Tibial nerve (tissue), 4 donors: ENCODE measurements around the gene CWC22. TPM values are rescaled to one million over a fixed set of nuclear protein-coding genes. Genes with fewer than 3 reads are reported as not detected.

Experiments
- DNase-seq, 2 donors: peaks; one replicate each; pipeline ENCODE4 v3.0.0-alpha.2; 2019; ENCODE audit warnings: low spot score in 2 of 2
- H3K27ac ChIP-seq, 4 donors: fragments of 200-600 bp; sonication (generic) in 3 of 4; one replicate each; pipeline ENCODE4 v1.5.1; 2017 to 2019; ENCODE audit warnings: mild to moderate bottlenecking in 1 of 4
- H3K27me3 ChIP-seq, 2 donors: fragments of 200-600 bp; sonication (generic) in 1 of 2; one replicate each; pipeline versions ENCODE4 v1.5.1 to v1.6.0; 2017 to 2019
- H3K36me3 ChIP-seq, 3 donors: fragments of 200-600 bp; sonication (generic); one replicate each; pipeline ENCODE4 v1.5.1; 2018 to 2019
- H3K4me1 ChIP-seq, 4 donors: fragments of 200-600 bp; sonication (generic) in 3 of 4; one replicate each; pipeline ENCODE4 v1.5.1; 2017 to 2019
- H3K4me3 ChIP-seq, 4 donors: fragments of 200-600 bp; sonication (generic) in 3 of 4; one replicate each; pipeline ENCODE4 v1.5.1; 2017 to 2019; ENCODE audit warnings: mild to moderate bottlenecking in 1 of 4, moderate library complexity in 1 of 4
- H3K9me3 ChIP-seq, 4 donors: fragments of 200-600 bp; sonication (generic) in 3 of 4; one replicate each; pipeline ENCODE4 v1.5.1; 2017 to 2019
- EP300 ChIP-seq, 2 donors: sonication (generic); formaldehyde crosslinking; IDR thresholded peaks; one replicate each; pipeline ENCODE4 v1.6.1; 2017; ENCODE audit warnings: antibody characterized with exemption in 2 of 2, mild to moderate bottlenecking in 1 of 2
- POLR2A ChIP-seq, 2 donors: fragments of 450-650 bp; IDR thresholded peaks; one replicate each; pipeline ENCODE4 v1.6.1; 2017; ENCODE audit warnings: antibody characterized with exemption in 2 of 2, mild to moderate bottlenecking in 2 of 2, moderate library complexity in 2 of 2
- WGBS, 2 donors: methylation state at CpG; one replicate each; pipeline ENCODE4 v1.1.5; 2018; 5-methylcytosine and 5-hydroxymethylcytosine counted together
- total RNA-seq, 4 donors: library from RNA; depleted of rRNA; stranded (reverse); fragments of >200 nt; gene quantifications; one replicate each; pipeline ENCODE4 v1.1.0, GENCODE V29; 2016
- TF ChIP-seq, protein P1 (sequence below), 5 experiments: fragments of 200-600 bp in 3 of 5; fragments of 450-650 bp in 2 of 5; sonication (generic) in 3 of 5; IDR thresholded peaks; one replicate each; pipeline ENCODE4 v1.5.1; 2016 to 2019; ENCODE audit warnings: antibody characterized with exemption in 5 of 5, mild to moderate bottlenecking in 3 of 5, moderate library complexity in 2 of 5

Gene CWC22
- total RNA-seq, 4 donors from 2014 or later, result 20.6 to 26.0 (median 22.9) TPM

DNA sequence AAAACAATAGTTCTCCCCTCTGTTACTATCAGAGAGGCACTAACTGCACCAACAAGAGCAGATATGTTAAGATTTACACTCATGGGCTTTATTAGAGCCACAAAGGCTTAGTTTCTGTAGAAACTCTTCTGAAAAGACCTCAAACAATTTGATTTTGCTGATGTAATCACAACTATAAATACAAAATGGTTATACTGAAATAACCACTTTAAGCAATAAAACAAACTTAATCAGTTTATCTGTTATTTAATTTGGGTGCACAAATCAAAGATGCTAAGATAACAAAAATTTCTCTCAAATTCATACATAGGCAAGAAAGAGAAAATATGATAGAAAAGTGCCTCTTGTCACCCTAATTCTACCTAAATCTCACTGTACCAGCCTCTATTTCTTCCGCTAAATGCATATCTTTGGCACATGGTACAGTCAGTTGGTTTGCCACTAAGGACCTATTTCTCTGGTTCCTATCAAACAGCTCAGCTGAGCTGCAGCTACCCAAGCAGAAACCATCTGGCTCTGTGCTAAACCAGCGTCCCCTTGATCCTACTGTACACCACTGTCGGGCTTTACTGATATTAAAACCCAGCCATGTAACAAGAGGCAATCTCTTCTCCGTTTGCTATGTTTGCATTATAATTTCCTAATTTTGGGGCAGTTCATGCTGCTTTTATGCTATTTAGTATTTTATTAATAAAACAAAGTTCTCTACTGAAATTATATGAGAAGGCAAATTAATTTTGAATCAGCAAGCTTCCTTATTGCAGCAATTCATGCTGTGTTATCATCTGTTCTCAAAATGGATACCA lies 60.1 kb downstream of the CWC22 start:
- WGBS, 2 donors, result 94 to 96% methylated on average over 4 of the region's 4 CpGs

DNA sequence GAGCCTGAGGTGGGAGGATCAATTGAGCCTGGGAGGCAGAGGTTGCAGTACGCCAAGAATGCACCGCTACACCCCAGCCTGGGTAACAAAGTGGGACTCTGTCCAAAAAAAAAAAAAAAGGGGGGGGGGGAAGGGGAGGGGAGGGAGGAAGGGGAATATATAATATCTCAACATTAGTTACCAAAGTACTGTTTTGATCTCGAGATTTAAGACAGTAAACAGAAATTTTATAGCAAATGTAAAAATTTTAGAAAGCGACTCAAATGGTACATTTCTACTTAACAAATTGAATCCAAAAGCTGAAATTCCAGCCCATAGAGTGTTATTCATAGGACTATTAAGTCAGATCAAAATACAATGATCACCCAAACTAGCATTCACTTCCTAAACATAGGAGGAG lies 60.8 kb downstream of the CWC22 start:
- no peaks in the 10 kb centered on the region for H3K27me3 ChIP-seq
- no peaks in the 10 kb centered on the region for H3K9me3 ChIP-seq
- 95 to 97% methylated on average over 4 of the region's 4 CpGs for WGBS, 2 donors
- H3K27ac ChIP-seq, result no peak overlapping the region
- no peak for DNase-seq
- H3K4me1 ChIP-seq, result no peaks in the 10 kb centered on the region
- peaks cover 0 to 70% (median 0%) of the 10 kb centered on the region in 3 donors for H3K36me3 ChIP-seq
- TF ChIP-seq EP300 (IDR thresholded peaks at IDR 0.05) (no peak), POLR2A (IDR thresholded peaks at IDR 0.05) (no peak)
- TF ChIP-seq, protein P1, sequence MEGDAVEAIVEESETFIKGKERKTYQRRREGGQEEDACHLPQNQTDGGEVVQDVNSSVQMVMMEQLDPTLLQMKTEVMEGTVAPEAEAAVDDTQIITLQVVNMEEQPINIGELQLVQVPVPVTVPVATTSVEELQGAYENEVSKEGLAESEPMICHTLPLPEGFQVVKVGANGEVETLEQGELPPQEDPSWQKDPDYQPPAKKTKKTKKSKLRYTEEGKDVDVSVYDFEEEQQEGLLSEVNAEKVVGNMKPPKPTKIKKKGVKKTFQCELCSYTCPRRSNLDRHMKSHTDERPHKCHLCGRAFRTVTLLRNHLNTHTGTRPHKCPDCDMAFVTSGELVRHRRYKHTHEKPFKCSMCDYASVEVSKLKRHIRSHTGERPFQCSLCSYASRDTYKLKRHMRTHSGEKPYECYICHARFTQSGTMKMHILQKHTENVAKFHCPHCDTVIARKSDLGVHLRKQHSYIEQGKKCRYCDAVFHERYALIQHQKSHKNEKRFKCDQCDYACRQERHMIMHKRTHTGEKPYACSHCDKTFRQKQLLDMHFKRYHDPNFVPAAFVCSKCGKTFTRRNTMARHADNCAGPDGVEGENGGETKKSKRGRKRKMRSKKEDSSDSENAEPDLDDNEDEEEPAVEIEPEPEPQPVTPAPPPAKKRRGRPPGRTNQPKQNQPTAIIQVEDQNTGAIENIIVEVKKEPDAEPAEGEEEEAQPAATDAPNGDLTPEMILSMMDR (IDR thresholded peaks at IDR 0.05), result no peak
- H3K4me3 ChIP-seq, result no peak overlapping the region

More for the DNA sequence above, 60.1 kb downstream of the CWC22 start:
- Histone ChIP-seq H3K36me3 (peaks cover 0 to 77% (median 0%) of the 10 kb centered on the region in 3 donors), H3K9me3 (no peaks in the 10 kb centered on the region), H3K4me1 (no peaks in the 10 kb centered on the region), H3K27me3 (no peaks in the 10 kb centered on the region), H3K27ac (no peak overlapping the region), H3K4me3 (no peak overlapping the region)
- TF ChIP-seq, protein P1 (IDR thresholded peaks at IDR 0.05), result no peak
- TF ChIP-seq POLR2A (IDR thresholded peaks at IDR 0.05) (no peak), EP300 (IDR thresholded peaks at IDR 0.05) (no peak)
- no peak for DNase-seq

DNA sequence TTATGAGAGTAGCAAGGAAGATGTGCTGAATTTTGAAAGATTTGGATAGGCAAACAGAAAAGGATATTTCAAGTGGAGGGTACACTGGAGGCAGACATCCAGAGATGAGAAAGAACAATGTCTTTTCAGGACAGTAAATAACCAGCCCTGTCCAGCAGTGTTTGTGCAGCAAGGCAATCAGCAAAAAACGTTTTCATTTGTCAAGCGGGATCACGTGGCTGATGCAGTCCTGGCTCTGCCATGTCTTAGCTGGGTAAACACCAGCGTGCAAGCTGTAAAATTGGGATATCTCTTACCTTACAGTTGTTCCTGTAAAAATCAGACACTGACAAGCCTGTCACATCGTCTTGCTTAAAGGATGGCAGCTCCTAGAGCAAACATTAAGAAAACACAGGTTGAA lies 67.8 kb downstream of the CWC22 start:
- H3K27me3 ChIP-seq, result no peaks in the 10 kb centered on the region
- TF ChIP-seq EP300 (IDR thresholded peaks at IDR 0.05) (no peak), POLR2A (IDR thresholded peaks at IDR 0.05) (no peak)
- TF ChIP-seq, protein P1 (IDR thresholded peaks at IDR 0.05), result no peak
- WGBS, 2 donors, result 79 to 81% methylated on average over 5 of the region's 5 CpGs
- no peak for DNase-seq
- peaks cover 0 to 20% (median 0%) of the 10 kb centered on the region in 3 donors for H3K36me3 ChIP-seq
- H3K9me3 ChIP-seq, result no peaks in the 10 kb centered on the region
- H3K4me3 ChIP-seq, result no peak overlapping the region
- H3K4me1 ChIP-seq, result no peaks in the 10 kb centered on the region
- H3K27ac ChIP-seq, result no peak overlapping the region

DNA sequence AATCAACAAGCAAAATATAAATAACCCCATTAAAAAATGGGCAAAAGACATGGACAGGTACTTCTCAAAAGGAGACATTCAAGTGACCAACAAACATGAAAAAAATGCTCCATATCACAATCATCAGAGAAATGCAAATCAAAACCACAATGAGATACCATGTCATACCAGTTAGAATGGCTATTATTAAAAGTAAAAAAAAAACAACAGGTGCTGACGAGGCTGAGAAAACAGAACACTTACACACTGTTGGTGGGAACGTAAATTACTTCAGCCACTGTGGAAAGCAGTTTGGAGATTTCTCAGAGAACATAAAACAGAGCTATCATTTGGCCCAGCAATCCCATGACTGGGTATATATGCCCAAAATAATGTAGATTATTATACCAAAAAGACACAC lies 69.1 kb downstream of the CWC22 start:
- Histone ChIP-seq H3K4me3 (no peak overlapping the region), H3K9me3 (no peaks in the 10 kb centered on the region), H3K4me1 (no peaks in the 10 kb centered on the region), H3K36me3 (peaks cover 0 to 23% (median 0%) of the 10 kb centered on the region in 3 donors), H3K27ac (no peak overlapping the region), H3K27me3 (no peaks in the 10 kb centered on the region)
- no peak for TF ChIP-seq EP300 (IDR thresholded peaks at IDR 0.05)
- TF ChIP-seq POLR2A (IDR thresholded peaks at IDR 0.05), result no peak
- TF ChIP-seq, protein P1 (IDR thresholded peaks at IDR 0.05), result no peak
- 92 to 97% methylated on average over 2 of the region's 2 CpGs for whole genome bisulfite sequencing, 2 donors
- no peak for DNase-seq

DNA sequence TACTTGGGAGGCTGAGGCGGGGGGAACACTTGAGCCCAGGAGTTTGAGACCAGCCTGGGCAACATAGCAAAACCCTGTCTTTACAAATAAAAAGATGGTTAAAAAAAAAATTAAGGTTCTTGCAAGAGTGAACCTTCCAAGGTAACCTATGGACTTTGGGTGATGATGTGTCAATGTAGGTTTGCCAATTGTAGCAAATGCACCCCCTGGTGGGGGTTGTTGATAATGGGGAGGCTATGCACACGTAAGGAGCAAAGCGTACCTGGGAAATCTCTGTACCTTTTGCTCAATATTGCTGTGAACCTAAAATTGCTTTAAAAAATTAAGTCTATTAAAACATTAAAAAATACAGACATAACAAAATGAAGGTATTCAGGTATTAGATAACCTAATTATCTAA lies 70.4 kb downstream of the CWC22 start:
- Histone ChIP-seq H3K27me3 (no peaks in the 10 kb centered on the region), H3K4me1 (no peaks in the 10 kb centered on the region), H3K4me3 (no peak overlapping the region), H3K27ac (no peak overlapping the region), H3K9me3 (no peaks in the 10 kb centered on the region), H3K36me3 (peaks cover 0 to 27% (median 0%) of the 10 kb centered on the region in 3 donors)
- TF ChIP-seq, protein P1 (IDR thresholded peaks at IDR 0.05), result peak in 1 of 5 experiments; percentile 10
- TF ChIP-seq EP300 (IDR thresholded peaks at IDR 0.05), result no peak
- no peak for TF ChIP-seq POLR2A (IDR thresholded peaks at IDR 0.05)
- WGBS, 2 donors, result 93 to 100% methylated on average over 3 of the region's 3 CpGs
- no peak for DNase-seq
